GM18502 (cell line): ENCODE data around the gene KCNAB1.
"Not testable (repeated sequence)": the region's sequence is repeated elsewhere in the genome, so short reads cannot be mapped to it uniquely, and the experiment has no call there.

Source experiments
- ATAC-seq: cut with Tn5 transposase; IDR thresholded peaks from one replicate; pipeline ENCODE4 v1.9.1; 2021; ENCODE audit warnings: mild to moderate bottlenecking; ENCODE audit not compliant: unreplicated experiment, poor library complexity

KCNAB1 gene

GRCh38 chr3:156120528-156121251, at the start of gene KCNAB1:
Gene KCNAB1 (plus strand): TSS chr3:156120578.
- ATAC-seq, result no peak

GRCh38 chr3:156071031-156071430, 49.3 kb upstream of the KCNAB1 start:
- no peak for ATAC-seq

DNA sequence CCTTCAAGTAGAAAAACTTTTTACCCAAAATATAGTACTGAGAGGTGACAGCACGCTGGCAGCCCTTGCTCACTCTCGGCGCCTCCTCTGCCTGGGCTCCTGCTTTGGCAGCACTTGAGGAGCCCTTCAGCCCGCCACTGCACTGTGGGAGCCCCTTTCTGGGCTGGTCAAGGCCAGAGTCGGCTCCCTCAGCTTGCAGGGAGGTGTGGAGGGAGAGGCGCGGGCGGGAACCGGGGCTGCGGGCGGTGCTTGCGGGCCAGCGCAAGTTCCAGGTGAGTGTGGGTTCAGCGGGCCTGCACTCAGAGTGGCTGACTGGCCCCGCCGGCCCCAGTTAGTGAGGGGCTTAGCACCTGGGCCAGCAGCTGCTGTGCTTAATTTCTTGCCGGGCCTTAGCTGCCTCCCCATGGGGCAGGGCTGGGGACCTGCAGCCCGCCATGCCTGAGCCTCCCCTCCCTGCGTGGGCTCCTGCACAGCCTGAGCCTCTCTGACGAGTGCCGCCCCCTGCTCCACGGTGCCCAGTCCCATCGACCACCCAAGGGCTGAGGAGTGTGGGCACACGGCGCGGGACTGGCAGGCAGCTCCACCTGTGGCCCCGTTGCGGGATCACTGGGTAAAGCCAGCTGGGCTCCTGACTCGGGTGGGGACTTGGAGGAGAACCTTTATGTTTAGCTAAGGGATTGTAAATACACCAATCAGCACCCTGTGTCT, 47.3 kb upstream of the KCNAB1 start:
- not testable (repeated sequence) for ATAC-seq

- ATAC-seq, result no peak
Observed at GRCh38 chr3:156090126-156090525, 30.3 kb upstream of the KCNAB1 start.

GRCh38 chr3:156093964-156094363, 26.4 kb upstream of the KCNAB1 start:
- no peak for ATAC-seq

- ATAC-seq, result no peak
Observed at GRCh38 chr3:156094391-156094790, 26.0 kb upstream of the KCNAB1 start.

GRCh38 chr3:156095652-156096051, 24.7 kb upstream of the KCNAB1 start:
- ATAC-seq, result not testable (repeated sequence)

GRCh38 chr3:156098437-156099035, 21.8 kb upstream of the KCNAB1 start:
- peak; percentile 89 for ATAC-seq

GRCh38 chr3:156099348-156099747, 21.0 kb upstream of the KCNAB1 start:
- ATAC-seq, result not testable (repeated sequence)

GRCh38 chr3:156099984-156100383, 20.4 kb upstream of the KCNAB1 start:
- not testable (repeated sequence) for ATAC-seq

- no peak for ATAC-seq
Observed at GRCh38 chr3:156102267-156102931, 18.0 kb upstream of the KCNAB1 start.

GRCh38 chr3:156106721-156107373, 13.5 kb upstream of the KCNAB1 start:
- no peak for ATAC-seq

DNA sequence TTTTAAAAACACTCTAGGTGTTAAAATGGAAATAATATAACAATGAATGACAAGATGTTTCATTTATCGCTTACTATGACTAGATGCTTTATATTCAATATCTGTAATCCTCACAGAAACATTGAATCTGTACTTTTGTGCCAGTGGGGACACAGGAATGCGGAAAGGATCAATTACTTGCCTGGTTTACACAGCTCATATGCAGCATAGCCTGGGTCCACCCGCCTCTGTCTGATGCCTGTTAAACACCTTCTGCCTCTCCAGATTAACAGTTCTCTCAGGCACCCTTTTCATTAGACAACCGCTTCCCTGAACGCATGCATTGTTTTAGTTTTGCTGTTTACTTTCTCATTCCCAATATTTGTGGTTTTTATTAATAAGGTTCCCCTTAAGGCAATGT, 12.9 kb upstream of the KCNAB1 start:
- no peak for ATAC-seq

- no peak for ATAC-seq
Observed at GRCh38 chr3:156108616-156109015, 11.8 kb upstream of the KCNAB1 start.

DNA sequence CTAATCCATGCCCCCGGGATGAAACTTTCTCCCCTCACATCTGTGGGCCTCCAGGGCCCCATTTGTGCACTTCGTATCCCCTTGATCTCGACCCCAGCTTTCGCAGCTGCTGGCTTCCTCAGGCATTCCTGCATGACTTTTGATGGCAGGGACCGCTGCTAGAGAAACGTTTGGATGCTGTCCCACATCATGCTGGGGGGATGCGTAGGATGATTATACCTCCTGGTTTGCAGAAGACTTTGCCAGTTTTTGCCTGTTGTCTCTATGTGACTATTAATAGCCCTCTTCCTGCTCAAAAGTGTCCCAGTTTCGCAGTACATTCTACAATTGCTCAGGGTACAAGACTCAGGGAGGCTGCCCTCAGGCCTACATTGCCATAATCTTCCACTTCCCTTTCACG, 10.4 kb upstream of the KCNAB1 start:
- no peak for ATAC-seq

DNA sequence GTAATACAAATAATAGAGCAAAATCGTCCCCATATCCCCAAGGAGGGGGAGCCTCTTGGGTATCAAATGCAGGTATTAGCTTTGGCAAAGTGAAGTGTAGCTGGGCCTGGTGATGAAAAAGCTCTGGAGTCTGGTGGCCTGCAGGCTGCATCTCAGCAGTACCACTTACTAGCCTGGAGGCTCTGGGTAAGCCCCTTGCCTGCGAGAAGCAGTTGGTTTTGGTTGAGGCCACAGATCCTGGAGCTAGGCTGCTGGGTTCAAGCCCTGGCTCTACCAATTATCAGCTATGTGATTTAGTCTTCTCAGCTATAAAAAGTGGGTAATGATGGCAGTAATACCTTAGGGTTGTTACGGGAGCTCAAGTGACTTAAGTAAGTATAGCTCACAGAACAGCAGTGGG, 6.1 kb downstream of the KCNAB1 start:
- no peak for ATAC-seq

DNA sequence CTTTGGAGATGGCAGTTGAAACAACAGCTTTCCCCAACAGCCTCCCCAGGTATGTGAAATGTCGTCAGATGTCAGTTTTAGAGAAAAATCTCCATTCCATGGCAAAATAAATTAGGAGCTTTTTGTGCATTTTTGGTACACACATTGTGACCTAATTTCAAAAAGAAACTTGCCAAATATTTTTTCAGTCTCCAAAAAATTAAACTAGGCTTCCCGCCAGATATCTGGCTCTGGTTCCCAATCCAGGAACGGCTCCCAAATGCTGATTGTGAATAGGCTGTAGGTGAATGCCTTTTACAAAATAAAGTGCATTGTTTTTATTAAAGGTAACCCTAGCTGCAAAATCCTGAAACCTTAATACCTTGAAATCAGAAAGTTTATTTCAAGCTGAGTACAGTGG, 10.9 kb downstream of the KCNAB1 start:
- ATAC-seq, result no peak

DNA sequence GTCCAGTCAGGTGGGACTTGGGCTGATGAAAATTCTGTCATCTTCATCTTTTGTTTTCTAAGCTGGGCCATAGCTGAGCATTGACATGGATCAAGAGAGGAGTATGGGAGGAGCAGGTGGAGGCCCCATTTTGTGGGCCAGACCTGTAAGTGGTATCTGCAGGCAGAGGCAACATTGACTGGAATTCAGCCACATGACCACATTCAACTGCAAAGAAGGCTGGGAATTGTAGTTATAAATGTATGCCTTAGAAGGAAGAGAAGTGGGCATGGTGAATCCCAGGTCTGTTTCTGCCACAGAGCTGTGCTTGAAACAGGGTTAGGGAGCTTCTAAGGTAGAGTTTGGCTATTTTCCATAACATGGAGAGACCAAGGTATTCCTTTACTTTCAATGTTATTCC, 11.4 kb downstream of the KCNAB1 start:
- no peak for ATAC-seq

DNA sequence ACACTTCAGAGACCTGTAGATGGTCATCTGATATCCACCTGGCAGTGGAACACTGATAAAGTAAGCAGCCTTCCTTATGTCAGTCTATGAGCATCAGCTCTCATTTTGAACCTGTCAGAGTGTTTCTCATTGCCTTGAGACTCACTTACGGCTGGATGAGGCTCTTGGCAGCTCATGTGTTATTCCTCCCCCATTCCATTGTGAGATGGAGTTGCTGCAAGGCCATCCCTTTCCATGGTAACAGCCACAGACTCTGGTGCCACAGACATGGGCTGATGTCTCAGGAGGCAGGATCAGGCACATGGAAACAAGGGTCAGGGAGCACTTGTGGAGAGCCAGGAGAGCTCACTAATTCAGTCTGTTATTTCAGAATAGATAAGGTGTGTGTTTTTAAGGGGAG, 11.9 kb downstream of the KCNAB1 start:
- ATAC-seq, result no peak

DNA sequence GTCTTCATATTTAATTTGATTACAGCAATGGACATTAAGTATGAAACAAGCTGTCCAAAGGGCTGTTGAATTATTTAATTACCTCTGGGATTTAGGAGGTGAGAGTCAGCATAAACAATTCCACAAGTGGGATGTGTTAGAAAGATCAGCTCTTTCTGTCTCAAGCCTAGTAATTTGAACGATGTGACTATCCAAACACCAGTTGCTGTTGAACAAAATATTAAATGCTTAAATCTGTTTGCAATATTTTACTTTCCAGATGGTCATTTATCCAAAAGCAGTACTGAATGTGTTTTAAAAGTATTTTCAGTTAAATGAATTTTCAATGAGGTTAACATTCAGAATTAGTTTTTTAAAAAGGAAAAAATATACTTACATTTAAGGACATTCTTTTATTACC, 12.7 kb downstream of the KCNAB1 start:
- no peak for ATAC-seq
